A673 (cell line): Measurements from ENCODE around the gene SCAI. TPM values are rescaled to one million over a fixed set of nuclear protein-coding genes. Genes with fewer than 3 reads are reported as not detected.
"Not testable (repeated sequence)": the region's sequence is repeated elsewhere in the genome, so short reads cannot be mapped to it uniquely, and the experiment has no call there.

ENCODE experiments used
- BruUV-seq: library from RNA; stranded (reverse); fragments of 400-500 nt; replicated peaks from 2 replicates; lab custom pipeline; 2021; lab: Mats Ljungman, UMichigan
- CTCF ChIA-PET: fragments of 300-600 bp; sonication (Branson Sonifier 250); formaldehyde crosslinking; loops from one replicate; lab custom pipeline; 2022; ENCODE audit warnings: antibody characterized with exemption; lab: Charles Lee
- POLR2A ChIA-PET: fragments of 300-600 bp; sonication (Branson Sonifier 250); formaldehyde crosslinking; loops from one replicate; lab custom pipeline; 2022; ENCODE audit warnings: antibody characterized with exemption; ENCODE audit not compliant: low non-redundant PET; lab: Charles Lee
- DNase-seq: peaks from one replicate; pipeline ENCODE4 v3.0.0-alpha.2; 2015; ENCODE audit warnings: low spot score
- H3K27ac ChIP-seq: fragments of 200-600 bp; sonication (generic); 2 replicates; pipeline ENCODE4 v1.5.1; 2016; ENCODE audit warnings: mixed run types, low read depth, mild to moderate bottlenecking, mixed read lengths, antibody characterized with exemption, low read length; ENCODE audit not compliant: poor library complexity, severe bottlenecking
- H3K27me3 ChIP-seq: fragments of 200-600 bp; sonication (generic); replicated peaks from 2 replicates; pipeline ENCODE4 v1.6.1; 2017; ENCODE audit warnings: mixed run types, low read depth, mild to moderate bottlenecking, mixed read lengths, antibody characterized with exemption, low read length; ENCODE audit not compliant: insufficient read depth, poor library complexity
- H3K36me3 ChIP-seq: fragments of 200-600 bp; sonication (generic); 2 replicates; pipeline ENCODE4 v1.6.1; 2016; ENCODE audit warnings: mixed run types, mild to moderate bottlenecking, mixed read lengths, antibody characterized with exemption, low read length; ENCODE audit not compliant: insufficient read depth, poor library complexity, severe bottlenecking
- H3K4me1 ChIP-seq: fragments of 200-600 bp; sonication (generic); 2 replicates; pipeline ENCODE4 v1.6.1; 2017; ENCODE audit warnings: mixed run types, mild to moderate bottlenecking, mixed read lengths, antibody characterized with exemption, low read length; ENCODE audit not compliant: insufficient read depth, poor library complexity, severe bottlenecking
- H3K4me3 ChIP-seq: fragments of 200-600 bp; sonication (generic); 2 replicates; pipeline ENCODE4 v1.5.1; 2016; ENCODE audit warnings: low read depth, mixed run types, mild to moderate bottlenecking, mixed read lengths, low read length; ENCODE audit not compliant: poor library complexity, severe bottlenecking
- H3K9me3 ChIP-seq: fragments of 200-600 bp; sonication (generic); 2 replicates; pipeline ENCODE4 v1.6.1; 2016; ENCODE audit warnings: mixed run types, low read depth, mild to moderate bottlenecking, mixed read lengths, antibody characterized with exemption, low read length; ENCODE audit not compliant: poor library complexity, severe bottlenecking
- EZH2 ChIP-seq: fragments of 200-600 bp; sonication (generic); IDR thresholded peaks from 2 replicates; pipeline ENCODE4 v1.6.1; 2017; ENCODE audit warnings: borderline replicate concordance, low read depth, mild to moderate bottlenecking, mixed read lengths, antibody characterized with exemption, low read length; ENCODE audit not compliant: poor library complexity, severe bottlenecking
- intact Hi-C: fragments of 100-400 bp; cut with micrococcal nuclease; formaldehyde crosslinking; loops from one replicate; pipeline ENCODE4 v1.10.0; 2022; ENCODE audit not compliant: unreplicated experiment
- total RNA-seq: library from RNA; stranded (reverse); gene quantifications from 2 replicates; pipeline ENCODE4 v1.2.3, GENCODE V29; 2021
- TF ChIP-seq, protein P1 (sequence below): fragments of 300-800, 200-600 bp; sonication (generic); conservative IDR thresholded peaks from 2 replicates; pipeline ENCODE4 v1.5.1; 2017; ENCODE audit warnings: low read depth, mild to moderate bottlenecking, antibody characterized with exemption, low read length, moderate library complexity, mixed read lengths

SCAI gene
- total RNA-seq, 1 experiment from 2014 or later: 14.1 TPM

DNA sequence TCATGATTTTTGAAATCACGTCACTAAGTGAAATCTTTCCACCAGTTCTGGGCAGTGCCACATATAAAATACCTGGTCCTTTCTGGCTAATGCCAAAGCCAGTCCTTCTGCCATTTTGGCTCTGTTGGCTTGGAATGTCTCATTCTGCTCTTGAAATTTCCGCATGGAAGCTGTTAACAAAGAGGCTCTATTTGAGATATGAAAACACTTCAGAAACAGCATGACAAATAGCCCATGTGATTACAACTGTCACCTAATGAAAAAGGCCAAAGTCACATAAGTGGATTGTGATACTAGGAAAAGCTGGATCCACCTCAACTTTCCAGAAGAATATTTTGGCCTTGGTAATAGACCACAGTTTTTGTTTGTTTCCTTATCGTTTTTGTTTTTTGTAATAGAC is 215.2 kb downstream of the SCAI start:
- Histone ChIP-seq H3K27me3 (no peaks in the 10 kb centered on the region), H3K4me1 (no peaks in the 10 kb centered on the region), H3K36me3 (peaks cover 6% of the 10 kb centered on the region), H3K27ac (no peak overlapping the region), H3K9me3 (no peaks in the 10 kb centered on the region), H3K4me3 (no peak overlapping the region)
- intact Hi-C loops: no loop called here
- CTCF ChIA-PET: no interaction called here
- DNase-seq: no peak
- no TSS peak for BruUV-seq
- POLR2A ChIA-PET: no interaction called here
- no peak for TF ChIP-seq EZH2
- TF ChIP-seq, protein P1, sequence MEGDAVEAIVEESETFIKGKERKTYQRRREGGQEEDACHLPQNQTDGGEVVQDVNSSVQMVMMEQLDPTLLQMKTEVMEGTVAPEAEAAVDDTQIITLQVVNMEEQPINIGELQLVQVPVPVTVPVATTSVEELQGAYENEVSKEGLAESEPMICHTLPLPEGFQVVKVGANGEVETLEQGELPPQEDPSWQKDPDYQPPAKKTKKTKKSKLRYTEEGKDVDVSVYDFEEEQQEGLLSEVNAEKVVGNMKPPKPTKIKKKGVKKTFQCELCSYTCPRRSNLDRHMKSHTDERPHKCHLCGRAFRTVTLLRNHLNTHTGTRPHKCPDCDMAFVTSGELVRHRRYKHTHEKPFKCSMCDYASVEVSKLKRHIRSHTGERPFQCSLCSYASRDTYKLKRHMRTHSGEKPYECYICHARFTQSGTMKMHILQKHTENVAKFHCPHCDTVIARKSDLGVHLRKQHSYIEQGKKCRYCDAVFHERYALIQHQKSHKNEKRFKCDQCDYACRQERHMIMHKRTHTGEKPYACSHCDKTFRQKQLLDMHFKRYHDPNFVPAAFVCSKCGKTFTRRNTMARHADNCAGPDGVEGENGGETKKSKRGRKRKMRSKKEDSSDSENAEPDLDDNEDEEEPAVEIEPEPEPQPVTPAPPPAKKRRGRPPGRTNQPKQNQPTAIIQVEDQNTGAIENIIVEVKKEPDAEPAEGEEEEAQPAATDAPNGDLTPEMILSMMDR: no peak

DNA sequence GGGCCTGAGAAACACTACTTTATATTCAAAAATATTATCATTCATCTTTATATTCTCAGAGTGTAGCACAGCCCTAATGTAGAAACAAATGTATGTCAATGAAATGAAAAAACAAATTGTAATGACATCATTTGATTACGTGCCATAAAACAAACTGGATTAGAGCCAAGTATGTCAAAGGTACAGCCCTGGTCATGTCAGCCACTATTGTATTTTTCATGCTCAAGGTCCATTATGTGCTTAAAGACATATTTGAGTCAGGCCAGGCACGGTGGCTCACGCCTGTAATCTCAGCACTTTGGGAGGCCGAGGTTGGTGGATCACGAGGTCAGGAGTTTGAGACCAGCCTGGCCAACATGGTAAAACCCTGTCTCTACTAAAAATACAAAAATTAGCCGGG is 222.9 kb downstream of the SCAI start:
- not testable (repeated sequence) for DNase-seq, BruUV-seq

DNA sequence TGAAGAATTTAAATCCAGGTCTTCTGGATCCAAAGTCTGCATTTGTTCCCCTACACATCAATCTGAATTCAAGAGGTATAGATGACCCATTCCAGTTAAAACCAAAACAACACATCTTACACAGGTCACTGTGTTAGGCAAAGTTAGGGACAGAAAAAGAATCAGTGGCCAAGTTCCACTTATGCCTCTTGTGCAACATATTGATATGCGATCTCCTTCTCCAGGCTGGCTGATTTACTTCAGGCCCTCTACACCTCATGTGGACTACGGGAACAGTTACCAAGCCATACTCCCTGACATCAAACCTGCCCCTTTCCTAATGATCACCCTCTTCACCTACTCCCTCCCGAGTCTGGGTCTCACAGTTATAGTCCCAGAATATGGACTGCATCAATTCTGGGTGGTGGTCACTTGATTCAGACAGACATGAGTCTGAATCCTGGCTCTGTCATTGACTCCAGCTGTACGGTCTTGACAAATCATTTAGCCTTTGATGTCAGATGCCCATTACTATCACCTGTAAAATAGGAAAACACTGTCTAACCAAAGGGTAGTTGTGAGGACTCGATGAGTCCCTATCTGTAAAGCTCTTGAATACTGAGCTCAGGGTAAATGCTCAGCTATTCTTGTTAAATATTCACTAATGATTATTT is 228.4 kb downstream of the SCAI start:
- no TSS peak for BruUV-seq
- intact Hi-C loops: no loop called here
- Histone ChIP-seq H3K27ac (no peak overlapping the region), H3K9me3 (no peaks in the 10 kb centered on the region), H3K4me3 (no peak overlapping the region), H3K36me3 (no peaks in the 10 kb centered on the region), H3K4me1 (no peaks in the 10 kb centered on the region), H3K27me3 (no peaks in the 10 kb centered on the region)
- no peak for DNase-seq
- CTCF ChIA-PET: no interaction called here
- TF ChIP-seq, protein P1: no peak
- POLR2A ChIA-PET: no interaction called here

More for the DNA sequence above, 222.9 kb downstream of the SCAI start:
- H3K4me3 ChIP-seq, POLR2A ChIA-PET, CTCF ChIA-PET, intact Hi-C loops, H3K4me1 ChIP-seq, H3K27me3 ChIP-seq, H3K9me3 ChIP-seq, H3K27ac ChIP-seq: not testable (repeated sequence)
- peaks cover 13% of the 10 kb centered on the region for H3K36me3 ChIP-seq

DNA sequence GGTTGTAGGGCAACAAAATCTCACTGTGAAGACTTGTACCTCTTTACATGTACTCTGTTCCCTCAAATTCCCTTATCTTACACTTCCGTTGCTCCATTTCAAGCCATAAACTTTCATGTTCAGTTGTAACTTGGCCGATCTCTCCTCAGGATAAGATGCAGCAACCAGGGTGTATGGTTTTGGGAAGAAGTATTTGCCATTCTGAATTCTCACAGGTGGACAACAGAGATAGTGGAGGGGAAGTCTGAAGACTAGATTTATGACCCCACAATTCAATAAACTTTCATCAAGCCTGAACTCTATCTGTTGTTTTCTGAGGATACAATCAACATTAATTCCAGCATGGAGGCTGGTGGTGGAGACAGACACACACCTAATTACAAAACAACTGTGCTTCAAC is 229.9 kb downstream of the SCAI start:
- CTCF ChIA-PET: no interaction called here

More for the DNA sequence above, 229.9 kb downstream of the SCAI start:
- Histone ChIP-seq H3K27ac (no peak overlapping the region), H3K4me1 (no peaks in the 10 kb centered on the region), H3K4me3 (no peak overlapping the region), H3K9me3 (no peaks in the 10 kb centered on the region), H3K27me3 (no peaks in the 10 kb centered on the region), H3K36me3 (no peaks in the 10 kb centered on the region)
- no TSS peak for BruUV-seq
- POLR2A ChIA-PET: no interaction called here
- DNase-seq: no peak
- TF ChIP-seq, protein P1: no peak
- no peak for TF ChIP-seq EZH2
- intact Hi-C loops: no loop called here
